ENCODE results near the gene P2RX6. TPM values are rescaled to one million over a fixed set of nuclear protein-coding genes. Genes with fewer than 3 reads are reported as not detected.

P2RX6 gene
- total and polyA plus RNA-seq, 7 donors, result under 0.01 to 2.0 (median 1.1) TPM; not detected in 1

- 74 to 79% methylated on average over 14 of the region's 14 CpGs for WGBS, 2 donors
- TF ChIP-seq CTCF (IDR thresholded peaks at IDR 0.05) (no peak), EP300 (IDR thresholded peaks at IDR 0.05) (no peak), POLR2A (IDR thresholded peaks at IDR 0.05) (no peak), POLR2AphosphoS5 (IDR thresholded peaks at IDR 0.05) (no peak)
- DNase-seq, result no peak
- no peaks in the 10 kb centered on the region for H3K9me3 ChIP-seq
- intact Hi-C loops (cut with DNase I), result no loop called here
- no peak overlapping the region for H3K4me3 ChIP-seq
- H3K36me3 ChIP-seq, result no peaks in the 10 kb centered on the region
- peaks cover 4 to 31% (median 25%) of the 10 kb centered on the region in 3 donors for H3K27me3 ChIP-seq
- H3K4me1 ChIP-seq, result peaks cover 0 to 11% (median 5%) of the 10 kb centered on the region in 4 donors
- no peak overlapping the region for H3K27ac ChIP-seq
Observed at GRCh38 chr22:21026783-21027692, 12.1 kb downstream of the P2RX6 start.

GRCh38 chr22:21028277-21029251, 13.6 kb downstream of the P2RX6 start:
- H3K4me1 ChIP-seq, result peaks cover 0 to 20% (median 10%) of the 10 kb centered on the region in 4 donors
- no peak for TF ChIP-seq POLR2AphosphoS5 (IDR thresholded peaks at IDR 0.05)
- no peak for TF ChIP-seq EP300 (IDR thresholded peaks at IDR 0.05)
- no peak for TF ChIP-seq POLR2A (IDR thresholded peaks at IDR 0.05)
- no peak for TF ChIP-seq CTCF (IDR thresholded peaks at IDR 0.05)
- H3K9me3 ChIP-seq, result no peaks in the 10 kb centered on the region
- no peak for DNase-seq
- H3K27ac ChIP-seq, result no peak overlapping the region
- H3K36me3 ChIP-seq, result no peaks in the 10 kb centered on the region
- intact Hi-C loops (cut with DNase I), result no loop called here
- 91 to 92% methylated on average over 13 of the region's 13 CpGs for WGBS, 2 donors
- peaks cover 4 to 41% (median 31%) of the 10 kb centered on the region in 3 donors for H3K27me3 ChIP-seq
- no peak overlapping the region for H3K4me3 ChIP-seq

DNA sequence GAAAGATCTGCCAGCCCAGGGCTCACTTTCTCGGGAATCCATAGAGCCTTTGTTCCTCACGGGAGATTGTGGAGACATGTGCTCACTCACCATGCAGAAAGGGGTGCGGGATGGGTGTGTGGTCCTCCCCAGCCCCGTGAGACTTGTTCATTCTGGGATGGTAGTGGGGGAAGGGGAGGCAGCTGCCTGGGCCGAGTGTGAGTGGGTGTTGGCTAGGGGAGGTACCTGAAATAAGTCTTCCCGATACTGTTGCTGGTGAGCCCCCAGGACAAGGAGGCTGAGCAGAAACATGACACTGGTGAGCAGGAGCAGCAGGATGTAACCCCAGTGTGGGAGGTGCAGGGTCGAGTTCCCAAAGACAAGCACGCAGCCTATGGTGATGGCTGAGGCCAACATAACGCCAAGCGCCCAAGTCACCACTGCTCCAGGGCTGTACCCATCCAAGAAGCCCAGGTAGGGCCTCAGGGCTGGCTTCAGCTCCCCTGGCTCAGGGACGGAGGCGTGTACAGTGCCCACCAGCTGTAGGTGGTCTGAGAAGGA, 14.6 kb downstream of the P2RX6 start:
- Histone ChIP-seq H3K4me1 (peaks cover 0 to 20% (median 10%) of the 10 kb centered on the region in 4 donors), H3K36me3 (no peaks in the 10 kb centered on the region), H3K4me3 (no peak overlapping the region), H3K9me3 (no peaks in the 10 kb centered on the region), H3K27me3 (peaks cover 4 to 41% (median 31%) of the 10 kb centered on the region in 3 donors), H3K27ac (no peak overlapping the region)
- no peak for DNase-seq
- intact Hi-C loops (cut with DNase I), result no loop called here
- WGBS, 2 donors, result 79 to 81% methylated on average over 12 of the region's 12 CpGs
- no peak for TF ChIP-seq EP300 (IDR thresholded peaks at IDR 0.05)

- WGBS, 2 donors, result 91 to 94% methylated on average over 15 of the region's 15 CpGs
- Histone ChIP-seq H3K9me3 (no peaks in the 10 kb centered on the region), H3K27me3 (peaks cover 4 to 41% (median 31%) of the 10 kb centered on the region in 3 donors), H3K4me3 (no peak overlapping the region), H3K27ac (no peak overlapping the region), H3K36me3 (no peaks in the 10 kb centered on the region), H3K4me1 (peaks cover 0 to 20% (median 10%) of the 10 kb centered on the region in 4 donors)
- DNase-seq, result no peak
- intact Hi-C loops (cut with DNase I), result no loop called here
- no peak for TF ChIP-seq POLR2A (IDR thresholded peaks at IDR 0.05)
- TF ChIP-seq POLR2AphosphoS5 (IDR thresholded peaks at IDR 0.05), result no peak
- no peak for TF ChIP-seq EP300 (IDR thresholded peaks at IDR 0.05)
- TF ChIP-seq CTCF (IDR thresholded peaks at IDR 0.05), result no peak
Observed at GRCh38 chr22:21030032-21030431, 15.1 kb downstream of the P2RX6 start.
